B cell (primary cell): Measurements from ENCODE around the gene BEND2.

Experiments used
- EZH2 ChIP-seq: IDR thresholded peaks from 2 replicates; pipeline ENCODE4 v1.6.1; 2012; ENCODE audit warnings: borderline replicate concordance, low read depth, mild to moderate bottlenecking, moderate library complexity, low read length; ENCODE audit not compliant: insufficient read depth, poor library complexity, severe bottlenecking
- TF ChIP-seq, protein P1 (sequence below): fragments of 200-600 bp; IDR thresholded peaks from one replicate; pipeline ENCODE4 v1.8.0; 2022; ENCODE audit warnings: antibody characterized with exemption, mild to moderate bottlenecking

DNA sequence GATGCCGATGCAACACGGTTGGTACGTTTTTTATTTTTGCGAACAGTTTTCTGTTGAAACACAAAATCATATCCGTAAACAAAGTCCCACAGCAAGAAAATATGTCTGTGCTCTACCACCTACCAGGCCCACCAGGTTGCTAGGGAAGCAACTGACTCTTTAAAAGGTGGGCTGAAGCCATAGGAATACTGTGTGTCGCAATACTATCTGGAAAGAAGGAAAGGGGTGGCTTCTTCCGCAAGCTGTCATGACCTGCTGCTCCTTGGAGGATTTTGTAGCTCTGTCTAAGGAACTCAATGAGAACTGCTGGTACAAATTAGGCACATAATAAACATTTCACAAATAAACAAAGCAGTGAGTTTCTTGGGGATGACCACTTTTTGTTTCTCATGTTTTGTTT lies 46.5 kb downstream of the BEND2 start:
- TF ChIP-seq, protein P1, sequence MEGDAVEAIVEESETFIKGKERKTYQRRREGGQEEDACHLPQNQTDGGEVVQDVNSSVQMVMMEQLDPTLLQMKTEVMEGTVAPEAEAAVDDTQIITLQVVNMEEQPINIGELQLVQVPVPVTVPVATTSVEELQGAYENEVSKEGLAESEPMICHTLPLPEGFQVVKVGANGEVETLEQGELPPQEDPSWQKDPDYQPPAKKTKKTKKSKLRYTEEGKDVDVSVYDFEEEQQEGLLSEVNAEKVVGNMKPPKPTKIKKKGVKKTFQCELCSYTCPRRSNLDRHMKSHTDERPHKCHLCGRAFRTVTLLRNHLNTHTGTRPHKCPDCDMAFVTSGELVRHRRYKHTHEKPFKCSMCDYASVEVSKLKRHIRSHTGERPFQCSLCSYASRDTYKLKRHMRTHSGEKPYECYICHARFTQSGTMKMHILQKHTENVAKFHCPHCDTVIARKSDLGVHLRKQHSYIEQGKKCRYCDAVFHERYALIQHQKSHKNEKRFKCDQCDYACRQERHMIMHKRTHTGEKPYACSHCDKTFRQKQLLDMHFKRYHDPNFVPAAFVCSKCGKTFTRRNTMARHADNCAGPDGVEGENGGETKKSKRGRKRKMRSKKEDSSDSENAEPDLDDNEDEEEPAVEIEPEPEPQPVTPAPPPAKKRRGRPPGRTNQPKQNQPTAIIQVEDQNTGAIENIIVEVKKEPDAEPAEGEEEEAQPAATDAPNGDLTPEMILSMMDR: no peak
- TF ChIP-seq EZH2: no peak
